HG03378 (cell line): ENCODE measurements around the gene IFT74.

Experiments
- ATAC-seq: cut with Tn5 transposase; IDR thresholded peaks from one replicate; pipeline ENCODE4 v1.9.1; 2021; ENCODE audit warnings: mild to moderate bottlenecking, moderate library complexity; ENCODE audit not compliant: unreplicated experiment

Gene IFT74

GRCh38 chr9:26955921-26956859 is at the start of gene IFT74:
IFT74 (plus strand) TSS chr9:26956412; CDS start chr9:26961968, 5,556 bp downstream.
- ATAC-seq, result peak; percentile 95

- no peak for ATAC-seq
Measured at GRCh38 chr9:26913138-26913668, 43.0 kb upstream of the IFT74 start.

GRCh38 chr9:26919698-26920097 is 36.5 kb upstream of the IFT74 start:
- ATAC-seq, result no peak

GRCh38 chr9:26925609-26926008 is 30.6 kb upstream of the IFT74 start:
- no peak for ATAC-seq

- ATAC-seq, result no peak
Measured at GRCh38 chr9:26928902-26929495, 27.2 kb upstream of the IFT74 start.

- ATAC-seq, result no peak
Measured at GRCh38 chr9:26935847-26936246, 20.4 kb upstream of the IFT74 start.

- ATAC-seq, result no peak
Measured at GRCh38 chr9:26937816-26938371, 18.3 kb upstream of the IFT74 start.

GRCh38 chr9:26939955-26940711 is 16.1 kb upstream of the IFT74 start:
- ATAC-seq, result no peak

- ATAC-seq, result no peak
Measured at GRCh38 chr9:26940779-26941178, 15.4 kb upstream of the IFT74 start.

- ATAC-seq, result no peak
Measured at GRCh38 chr9:26945591-26945990, 10.6 kb upstream of the IFT74 start.

- ATAC-seq, result peak; percentile 97
Measured at GRCh38 chr9:26946753-26947727, 9.2 kb upstream of the IFT74 start, which contains the start of gene PLAA. PLAA (minus strand) TSS chr9:26947242; CDS start chr9:26947045, 197 bp downstream.

GRCh38 chr9:26947736-26948135 is 8.5 kb upstream of the IFT74 start:
- ATAC-seq, result no peak

- ATAC-seq, result no peak
Measured at GRCh38 chr9:26949637-26950069, 6.6 kb upstream of the IFT74 start.

- no peak for ATAC-seq
Measured at GRCh38 chr9:26950521-26950920, 5.7 kb upstream of the IFT74 start.

- no peak for ATAC-seq
Measured at GRCh38 chr9:26951794-26952193, 4.4 kb upstream of the IFT74 start.

GRCh38 chr9:26954050-26954508 is 2.1 kb upstream of the IFT74 start:
- ATAC-seq, result no peak

- peak; percentile 36 for ATAC-seq
Measured at GRCh38 chr9:26955222-26955903, 849 bp upstream of the IFT74 start.

GRCh38 chr9:26956860-26957233 is 635 bp downstream of the IFT74 start:
- no peak for ATAC-seq

- ATAC-seq, result no peak
Measured at GRCh38 chr9:26971721-26972120, 15.5 kb downstream of the IFT74 start.
